Measurements from ENCODE around the gene FLNB.

DNA sequence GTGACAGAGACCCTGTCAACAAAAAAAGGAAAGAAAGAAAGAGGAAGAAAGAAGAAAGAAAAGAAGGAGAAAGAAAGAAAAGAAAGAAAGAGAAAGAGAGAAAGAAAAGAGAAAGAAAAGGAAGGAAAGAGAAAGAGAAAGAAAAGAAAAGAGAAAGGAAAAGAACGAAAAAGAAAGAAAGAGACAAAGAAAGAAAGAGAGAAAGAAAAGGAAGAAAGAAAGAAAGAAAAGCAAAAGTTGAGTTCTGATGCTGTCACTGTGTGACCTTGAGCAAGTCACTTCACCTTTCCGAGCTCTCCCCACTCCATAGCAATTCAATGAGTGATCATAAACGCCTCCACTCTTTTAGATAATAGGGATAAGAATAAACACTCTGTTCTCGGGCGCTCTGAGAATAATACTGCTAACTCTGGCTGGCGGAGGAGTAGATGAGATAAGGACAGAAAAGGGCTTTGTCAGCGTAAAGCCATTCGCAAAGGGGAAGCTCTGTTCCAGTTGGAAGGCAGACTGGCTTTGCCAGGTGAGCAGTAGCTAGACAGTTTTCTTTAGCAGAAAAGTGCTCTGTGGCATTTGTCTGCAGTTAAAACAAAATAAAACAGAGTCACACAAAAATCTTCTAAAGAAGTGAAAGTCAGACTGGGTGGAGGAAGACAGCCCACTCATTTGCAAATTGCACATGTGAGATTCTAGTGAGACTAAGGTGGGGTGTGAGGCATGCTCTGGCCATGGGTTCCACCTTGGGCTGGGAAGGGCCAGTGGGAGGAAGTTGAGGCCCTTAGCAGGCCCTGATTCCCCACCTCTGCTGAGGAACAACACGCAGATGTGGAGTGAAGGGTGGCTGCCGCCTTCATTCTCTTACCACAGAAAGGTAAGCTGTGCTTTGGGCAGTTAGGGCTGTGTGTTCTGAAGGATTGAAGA is 9.6 kb upstream of the FLNB start:
- TF ChIP-seq POLR2AphosphoS5 (IDR thresholded peaks at IDR 0.05; ENCODE audit: low read depth, low read length) (no peak), TAF1 (IDR thresholded peaks at IDR 0.05; ENCODE audit: borderline replicate concordance, insufficient read depth, low read length) (no peak), REST (IDR thresholded peaks at IDR 0.05; ENCODE audit: insufficient read depth in 1 of 2, low read depth in 2 of 2, low read length in 2 of 2) (no peak)

Measured in PFSK-1 (cell line).